HepG2 (cell line): Measurements from ENCODE around the gene JPH3. TPM values are rescaled to one million over a fixed set of nuclear protein-coding genes. Genes with fewer than 3 reads are reported as not detected.
A peak's percentile ranks its signal among the peaks of the same experiment; 100 is the strongest.

Experiments used
- ARNT ChIP-seq: fragments of 450-650 bp; IDR thresholded peaks from 2 replicates; pipeline ENCODE4 v1.6.1; 2017
- ASH2L ChIP-seq: fragments of 300-600, 200-600 bp; sonication (generic); IDR thresholded peaks from 2 replicates; pipeline ENCODE4 v1.7.0; 2017; ENCODE audit warnings: low read depth, mild to moderate bottlenecking, moderate library complexity, mixed read lengths, low read length; ENCODE audit not compliant: insufficient read length
- ATRX ChIP-seq: sonication (generic); formaldehyde crosslinking; IDR thresholded peaks from 2 replicates; pipeline ENCODE4 v1.4.0; 2020; ENCODE audit warnings: missing genetic modification reagents, borderline replicate concordance
- CHCHD3 ChIP-seq: sonication (generic); formaldehyde crosslinking; IDR thresholded peaks from 2 replicates; pipeline ENCODE4 v1.8.0; 2022; ENCODE audit warnings: mild to moderate bottlenecking, missing genetic modification reagents, moderate library complexity
- HDAC2 ChIP-seq: sonication (generic); formaldehyde crosslinking; IDR thresholded peaks from 2 replicates; pipeline ENCODE4 v1.4.0; 2020; ENCODE audit warnings: missing genetic modification reagents
- HNRNPLL ChIP-seq: fragments of 200-400 bp; formaldehyde crosslinking; IDR thresholded peaks from 2 replicates; pipeline ENCODE4 v1.6.1; 2017; ENCODE audit warnings: mild to moderate bottlenecking, low read depth, low read length; ENCODE audit not compliant: poor library complexity, severe bottlenecking
- MZF1 ChIP-seq: sonication (generic); formaldehyde crosslinking; IDR thresholded peaks from 2 replicates; pipeline ENCODE4 v1.8.1; 2023; ENCODE audit warnings: mild to moderate bottlenecking, missing genetic modification reagents, borderline replicate concordance
- PAX8 ChIP-seq: sonication (generic); formaldehyde crosslinking; IDR thresholded peaks from 2 replicates; pipeline ENCODE4 v1.8.0; 2022; ENCODE audit warnings: mild to moderate bottlenecking, missing genetic modification reagents, borderline replicate concordance
- PLRG1 ChIP-seq: fragments of 450-650 bp; conservative IDR thresholded peaks from 2 replicates; pipeline ENCODE4 v1.6.1; 2016
- POGZ ChIP-seq: sonication (generic); formaldehyde crosslinking; IDR thresholded peaks from 2 replicates; pipeline ENCODE4 v1.4.0; 2020; ENCODE audit warnings: mild to moderate bottlenecking, missing genetic modification reagents
- PRMT3 ChIP-seq: sonication (generic); formaldehyde crosslinking; IDR thresholded peaks from 2 replicates; pipeline ENCODE4 v1.8.1; 2022; ENCODE audit warnings: low read depth, mild to moderate bottlenecking, moderate library complexity, missing genetic modification reagents, borderline replicate concordance
- SYNCRIP ChIP-seq: fragments of 200-400 bp; formaldehyde crosslinking; IDR thresholded peaks from 2 replicates; pipeline ENCODE4 v1.6.1; 2018; ENCODE audit warnings: mild to moderate bottlenecking, low read depth, low read length; ENCODE audit not compliant: insufficient read depth
- TP53 ChIP-seq: sonication (generic); formaldehyde crosslinking; conservative IDR thresholded peaks from 2 replicates; pipeline ENCODE4 v1.4.0; 2020; ENCODE audit warnings: missing genetic modification reagents
- ZNF180 ChIP-seq: sonication (generic); formaldehyde crosslinking; IDR thresholded peaks from 2 replicates; pipeline ENCODE4 v1.4.0; 2020; ENCODE audit warnings: low read depth, missing genetic modification reagents, borderline replicate concordance
- ZNF296 ChIP-seq: sonication (generic); formaldehyde crosslinking; conservative IDR thresholded peaks from 2 replicates; pipeline ENCODE4 v1.5.0; 2020; ENCODE audit warnings: mild to moderate bottlenecking, missing genetic modification reagents
- ZNF792 ChIP-seq: IDR thresholded peaks from 2 replicates; pipeline ENCODE4 v1.6.1; 2016
- ZNF83 ChIP-seq: sonication (generic); formaldehyde crosslinking; IDR thresholded peaks from 2 replicates; pipeline ENCODE4 v1.4.0; 2020; ENCODE audit warnings: missing genetic modification reagents, mild to moderate bottlenecking, borderline replicate concordance
- polyA plus RNA-seq, 8 experiments: library from polyadenylated mRNA; depleted of rRNA in 3 of 8; stranded (reverse) in 7 of 8; unstranded in 1 of 8; fragments of >200 nt; fragmentation: Illumina TruSeq in 4 of 8; extraction: Trizol in 4 of 8; gene quantifications; 2 replicates each; pipeline versions ENCODE4 v1.2.1 to v1.2.3, GENCODE V29; 2011 to 2016; ENCODE audit warnings: low read depth in 4 of 8, missing spikeins in 1 of 8, mixed read lengths in 1 of 8; ENCODE audit not compliant: insufficient read depth in 1 of 8
- total RNA-seq, 5 experiments: library from RNA; depleted of rRNA; stranded (reverse); fragments of >200 nt; fragmentation: Illumina TruSeq; extraction: Trizol; gene quantifications; 2 replicates each; pipeline ENCODE4 v1.2.3, GENCODE V29; 2016; ENCODE audit warnings: low read depth in 1 of 5
- TF ChIP-seq, protein P1 (sequence below): IDR thresholded peaks from 2 replicates; pipeline ENCODE4 v1.6.1; 2016; ENCODE audit warnings: low read depth, borderline replicate concordance
- TF ChIP-seq, protein P2 (sequence below): sonication (generic); formaldehyde crosslinking; IDR thresholded peaks from 2 replicates; pipeline ENCODE4 v1.5.0; 2020; ENCODE audit warnings: missing genetic modification reagents
- TF ChIP-seq, protein P3 (sequence below): sonication (generic); formaldehyde crosslinking; IDR thresholded peaks from 2 replicates; pipeline ENCODE4 v1.4.0; 2020; ENCODE audit warnings: mild to moderate bottlenecking, missing genetic modification reagents
- TF ChIP-seq, protein P4 (sequence below): sonication (generic); formaldehyde crosslinking; IDR thresholded peaks from 2 replicates; pipeline ENCODE4 v1.5.0; 2020; ENCODE audit warnings: mild to moderate bottlenecking, low read depth, missing genetic modification reagents, borderline replicate concordance
- TF ChIP-seq, protein P5 (sequence below): IDR thresholded peaks from 2 replicates; pipeline ENCODE4 v1.6.1; 2016
- TF ChIP-seq, protein P6 (sequence below): sonication (generic); formaldehyde crosslinking; IDR thresholded peaks from 2 replicates; pipeline ENCODE4 v1.5.0; 2020; ENCODE audit warnings: missing genetic modification reagents
- TF ChIP-seq, protein P7 (sequence below): sonication (generic); formaldehyde crosslinking; IDR thresholded peaks from 2 replicates; pipeline ENCODE4 v1.5.1; 2020; ENCODE audit warnings: missing genetic modification reagents, mild to moderate bottlenecking, borderline replicate concordance

JPH3 gene
- total and polyA plus RNA-seq, 2 of the 13 experiments (the other 11 are each of a cell fraction or from before 2014, with no cell fraction given): not detected

DNA sequence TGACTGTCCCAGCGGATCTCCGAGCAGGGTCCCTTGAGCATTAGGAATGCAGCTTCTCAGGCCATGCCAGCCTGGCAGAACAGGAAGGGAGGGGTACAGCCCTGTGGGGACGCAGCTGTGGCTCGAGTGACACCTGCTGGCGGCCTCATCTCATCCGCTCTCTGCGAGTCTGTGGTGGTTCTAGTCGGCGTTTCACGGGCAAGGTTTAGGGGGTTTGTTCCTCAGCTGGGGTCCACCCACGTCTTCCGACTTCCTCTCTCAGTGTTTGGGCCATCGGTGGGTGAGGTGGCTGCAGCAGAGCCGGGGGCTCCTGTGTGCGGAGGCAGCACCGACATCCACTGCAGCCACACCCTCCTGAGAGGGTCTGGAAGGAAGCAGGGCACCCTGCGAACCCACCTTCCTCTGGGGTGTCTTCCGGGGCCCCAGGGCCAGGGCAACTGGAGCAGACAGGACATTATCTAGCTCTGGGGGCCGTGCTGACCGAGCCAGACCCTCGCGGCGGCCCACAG, 33.3 kb downstream of the JPH3 start (continued):
- TF ChIP-seq ZNF180 (CRISPR knock-in tag) (no peak), ATRX (CRISPR knock-in tag) (no peak), ZNF296 (CRISPR knock-in tag) (no peak), ZNF83 (CRISPR knock-in tag) (no peak), ZNF792 (no peak), MZF1 (CRISPR knock-in tag) (no peak), HNRNPLL (peak; percentile 17), PLRG1 (no peak), CHCHD3 (CRISPR knock-in tag) (no peak), POGZ (CRISPR knock-in tag) (0 out of 2 replicates have a peak, but pooled peaks have one; percentile 36), ARNT (no peak), HDAC2 (CRISPR knock-in tag) (no peak), ASH2L (no peak), TP53 (CRISPR knock-in tag) (0 out of 2 replicates have a peak, but pooled peaks have one; percentile 25), SYNCRIP (no peak), PAX8 (CRISPR knock-in tag) (no peak), PRMT3 (CRISPR knock-in tag) (no peak)
- TF ChIP-seq, protein P1, sequence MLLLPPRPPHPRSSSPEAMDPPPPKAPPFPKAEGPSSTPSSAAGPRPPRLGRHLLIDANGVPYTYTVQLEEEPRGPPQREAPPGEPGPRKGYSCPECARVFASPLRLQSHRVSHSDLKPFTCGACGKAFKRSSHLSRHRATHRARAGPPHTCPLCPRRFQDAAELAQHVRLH (CRISPR knock-in tag): no peak
- TF ChIP-seq, protein P2, sequence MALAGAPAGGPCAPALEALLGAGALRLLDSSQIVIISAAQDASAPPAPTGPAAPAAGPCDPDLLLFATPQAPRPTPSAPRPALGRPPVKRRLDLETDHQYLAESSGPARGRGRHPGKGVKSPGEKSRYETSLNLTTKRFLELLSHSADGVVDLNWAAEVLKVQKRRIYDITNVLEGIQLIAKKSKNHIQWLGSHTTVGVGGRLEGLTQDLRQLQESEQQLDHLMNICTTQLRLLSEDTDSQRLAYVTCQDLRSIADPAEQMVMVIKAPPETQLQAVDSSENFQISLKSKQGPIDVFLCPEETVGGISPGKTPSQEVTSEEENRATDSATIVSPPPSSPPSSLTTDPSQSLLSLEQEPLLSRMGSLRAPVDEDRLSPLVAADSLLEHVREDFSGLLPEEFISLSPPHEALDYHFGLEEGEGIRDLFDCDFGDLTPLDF (CRISPR knock-in tag): no peak
- TF ChIP-seq, protein P3, sequence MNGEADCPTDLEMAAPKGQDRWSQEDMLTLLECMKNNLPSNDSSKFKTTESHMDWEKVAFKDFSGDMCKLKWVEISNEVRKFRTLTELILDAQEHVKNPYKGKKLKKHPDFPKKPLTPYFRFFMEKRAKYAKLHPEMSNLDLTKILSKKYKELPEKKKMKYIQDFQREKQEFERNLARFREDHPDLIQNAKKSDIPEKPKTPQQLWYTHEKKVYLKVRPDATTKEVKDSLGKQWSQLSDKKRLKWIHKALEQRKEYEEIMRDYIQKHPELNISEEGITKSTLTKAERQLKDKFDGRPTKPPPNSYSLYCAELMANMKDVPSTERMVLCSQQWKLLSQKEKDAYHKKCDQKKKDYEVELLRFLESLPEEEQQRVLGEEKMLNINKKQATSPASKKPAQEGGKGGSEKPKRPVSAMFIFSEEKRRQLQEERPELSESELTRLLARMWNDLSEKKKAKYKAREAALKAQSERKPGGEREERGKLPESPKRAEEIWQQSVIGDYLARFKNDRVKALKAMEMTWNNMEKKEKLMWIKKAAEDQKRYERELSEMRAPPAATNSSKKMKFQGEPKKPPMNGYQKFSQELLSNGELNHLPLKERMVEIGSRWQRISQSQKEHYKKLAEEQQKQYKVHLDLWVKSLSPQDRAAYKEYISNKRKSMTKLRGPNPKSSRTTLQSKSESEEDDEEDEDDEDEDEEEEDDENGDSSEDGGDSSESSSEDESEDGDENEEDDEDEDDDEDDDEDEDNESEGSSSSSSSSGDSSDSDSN (CRISPR knock-in tag): no peak
- TF ChIP-seq, protein P4, sequence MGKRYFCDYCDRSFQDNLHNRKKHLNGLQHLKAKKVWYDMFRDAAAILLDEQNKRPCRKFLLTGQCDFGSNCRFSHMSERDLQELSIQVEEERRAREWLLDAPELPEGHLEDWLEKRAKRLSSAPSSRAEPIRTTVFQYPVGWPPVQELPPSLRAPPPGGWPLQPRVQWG (CRISPR knock-in tag): no peak
- TF ChIP-seq, protein P5, sequence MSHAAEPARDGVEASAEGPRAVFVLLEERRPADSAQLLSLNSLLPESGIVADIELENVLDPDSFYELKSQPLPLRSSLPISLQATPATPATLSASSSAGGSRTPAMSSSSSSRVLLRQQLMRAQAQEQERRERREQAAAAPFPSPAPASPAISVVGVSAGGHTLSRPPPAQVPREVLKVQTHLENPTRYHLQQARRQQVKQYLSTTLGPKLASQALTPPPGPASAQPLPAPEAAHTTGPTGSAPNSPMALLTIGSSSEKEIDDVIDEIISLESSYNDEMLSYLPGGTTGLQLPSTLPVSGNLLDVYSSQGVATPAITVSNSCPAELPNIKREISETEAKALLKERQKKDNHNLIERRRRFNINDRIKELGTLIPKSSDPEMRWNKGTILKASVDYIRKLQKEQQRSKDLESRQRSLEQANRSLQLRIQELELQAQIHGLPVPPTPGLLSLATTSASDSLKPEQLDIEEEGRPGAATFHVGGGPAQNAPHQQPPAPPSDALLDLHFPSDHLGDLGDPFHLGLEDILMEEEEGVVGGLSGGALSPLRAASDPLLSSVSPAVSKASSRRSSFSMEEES (CRISPR knock-in tag): no peak
- TF ChIP-seq, protein P6, sequence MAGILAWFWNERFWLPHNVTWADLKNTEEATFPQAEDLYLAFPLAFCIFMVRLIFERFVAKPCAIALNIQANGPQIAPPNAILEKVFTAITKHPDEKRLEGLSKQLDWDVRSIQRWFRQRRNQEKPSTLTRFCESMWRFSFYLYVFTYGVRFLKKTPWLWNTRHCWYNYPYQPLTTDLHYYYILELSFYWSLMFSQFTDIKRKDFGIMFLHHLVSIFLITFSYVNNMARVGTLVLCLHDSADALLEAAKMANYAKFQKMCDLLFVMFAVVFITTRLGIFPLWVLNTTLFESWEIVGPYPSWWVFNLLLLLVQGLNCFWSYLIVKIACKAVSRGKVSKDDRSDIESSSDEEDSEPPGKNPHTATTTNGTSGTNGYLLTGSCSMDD (CRISPR knock-in tag): 0 out of 2 replicates have a peak, but pooled peaks have one; percentile 20
- TF ChIP-seq, protein P7, sequence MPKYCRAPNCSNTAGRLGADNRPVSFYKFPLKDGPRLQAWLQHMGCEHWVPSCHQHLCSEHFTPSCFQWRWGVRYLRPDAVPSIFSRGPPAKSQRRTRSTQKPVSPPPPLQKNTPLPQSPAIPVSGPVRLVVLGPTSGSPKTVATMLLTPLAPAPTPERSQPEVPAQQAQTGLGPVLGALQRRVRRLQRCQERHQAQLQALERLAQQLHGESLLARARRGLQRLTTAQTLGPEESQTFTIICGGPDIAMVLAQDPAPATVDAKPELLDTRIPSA: no peak
